ENCODE results near the gene NOLC1.

The NOLC1 gene

GRCh38 chr10:102151774-102152544 lies at the start of gene NOLC1:
Gene NOLC1 (plus strand): TSS chr10:102152389. CDS start chr10:102152411, 22 bp downstream.
- peak; percentile 99 for DNase-seq

- DNase-seq = no peak
Observed at GRCh38 chr10:102102421-102102820, 49.8 kb upstream of the NOLC1 start.

- no peak for DNase-seq
Observed at GRCh38 chr10:102106998-102107397, 45.2 kb upstream of the NOLC1 start.

- no peak for DNase-seq
Observed at GRCh38 chr10:102109166-102110116, 42.7 kb upstream of the NOLC1 start.

- DNase-seq = no peak
Observed at GRCh38 chr10:102111276-102111675, 40.9 kb upstream of the NOLC1 start.

GRCh38 chr10:102112210-102112817 lies 39.9 kb upstream of the NOLC1 start:
- DNase-seq = peak; percentile 50

GRCh38 chr10:102113261-102113955 lies 38.8 kb upstream of the NOLC1 start:
- DNase-seq = no peak

- peak; percentile 85 for DNase-seq
Observed at GRCh38 chr10:102113956-102114857, 38.0 kb upstream of the NOLC1 start.

- peak; percentile 91 for DNase-seq
Observed at GRCh38 chr10:102114861-102115618, 37.1 kb upstream of the NOLC1 start.

- no peak for DNase-seq
Observed at GRCh38 chr10:102115775-102116174, 36.4 kb upstream of the NOLC1 start.

- no peak for DNase-seq
Observed at GRCh38 chr10:102116656-102117055, 35.5 kb upstream of the NOLC1 start.

- DNase-seq = peak; percentile 81
Observed at GRCh38 chr10:102117391-102118159, 34.6 kb upstream of the NOLC1 start.

GRCh38 chr10:102118867-102119266 lies 33.3 kb upstream of the NOLC1 start:
- peak; percentile 69 for DNase-seq

- DNase-seq = peak; percentile 84
Observed at GRCh38 chr10:102119417-102120141, 32.6 kb upstream of the NOLC1 start.

- DNase-seq = peak; percentile 90
Observed at GRCh38 chr10:102120142-102120990, 31.8 kb upstream of the NOLC1 start, which contains the start of gene LDB1. Gene LDB1 (minus strand): TSS chr10:102120368. CDS start chr10:102120110, 258 bp downstream.

- peak; percentile 96 for DNase-seq
Observed at GRCh38 chr10:102120991-102121738, 31.0 kb upstream of the NOLC1 start.

- peak; percentile 92 for DNase-seq
Observed at GRCh38 chr10:102121739-102122372, 30.3 kb upstream of the NOLC1 start.
